ENCODE results near the gene MBP. TPM values are rescaled to one million over a fixed set of nuclear protein-coding genes. Genes with fewer than 3 reads are reported as not detected.

Gene MBP
- total and polyA plus RNA-seq, 2 donors (not counting 1 experiment from before 2014, with no cell fraction given), result 2.3 to 3.6 TPM

GRCh38 chr18:77015169-77015568 is 117.4 kb downstream of the MBP start:
- Histone ChIP-seq H3K4me2 (ENCODE audit: extremely low read depth, insufficient read depth, low read length) (no peak overlapping the region), H3K9ac (ENCODE audit: insufficient read depth, low read length) (no peak overlapping the region), H3K27ac (ENCODE audit: insufficient read depth, low read length) (no peak overlapping the region), H4K20me1 (ENCODE audit: control insufficient read depth, extremely low read depth, insufficient read depth, low read length) (no peaks in the 10 kb centered on the region), H3K36me3 (ENCODE audit: control insufficient read depth, insufficient read depth, low read length) (no peaks in the 10 kb centered on the region), H3K79me2 (ENCODE audit: control insufficient read depth, insufficient read depth, low read length) (no peaks in the 10 kb centered on the region), H3K4me1 (ENCODE audit: control insufficient read depth, extremely low read depth, insufficient read depth, low read length) (no peaks in the 10 kb centered on the region), H3K9me3 (ENCODE audit: control insufficient read depth, insufficient read depth, low read depth, low read length) (no peaks in the 10 kb centered on the region), H2AFZ (ENCODE audit: low read length) (no peak overlapping the region), H3K27me3 (ENCODE audit: control insufficient read depth, insufficient read depth, low read length) (peaks cover 9% of the 10 kb centered on the region), H3K4me3 (replicated peaks in 1 of 4; ENCODE audit: control extremely low read depth in 1 of 4, insufficient read depth in 1 of 4, low read depth in 3 of 4, low read length in 4 of 4) (no peak overlapping the region)
- peak in 1 of 2 donors; percentile 42 for DNase-seq (ENCODE audit: low read depth in 2 of 2)
- TF ChIP-seq CTCF (conservative IDR thresholded peaks at IDR 0.05 in 1 of 2, IDR thresholded peaks at IDR 0.05 in 1 of 2; ENCODE audit: low read depth in 1 of 2, low read length in 2 of 2), result no peak
- no peak for TF ChIP-seq EZH2 (IDR thresholded peaks at IDR 0.05; ENCODE audit: low read length, missing control alignments)

- no peak for TF ChIP-seq CTCF (conservative IDR thresholded peaks at IDR 0.05 in 1 of 2, IDR thresholded peaks at IDR 0.05 in 1 of 2; ENCODE audit: low read depth in 1 of 2, low read length in 2 of 2)
- no peak for DNase-seq (ENCODE audit: low read depth in 2 of 2)
- Histone ChIP-seq H3K4me2 (ENCODE audit: extremely low read depth, insufficient read depth, low read length) (no peak overlapping the region), H3K4me1 (ENCODE audit: control insufficient read depth, extremely low read depth, insufficient read depth, low read length) (no peaks in the 10 kb centered on the region), H3K27ac (ENCODE audit: insufficient read depth, low read length) (no peak overlapping the region), H3K79me2 (ENCODE audit: control insufficient read depth, insufficient read depth, low read length) (no peaks in the 10 kb centered on the region), H4K20me1 (ENCODE audit: control insufficient read depth, extremely low read depth, insufficient read depth, low read length) (no peaks in the 10 kb centered on the region), H2AFZ (ENCODE audit: low read length) (no peak overlapping the region), H3K9ac (ENCODE audit: insufficient read depth, low read length) (no peak overlapping the region), H3K36me3 (ENCODE audit: control insufficient read depth, insufficient read depth, low read length) (no peaks in the 10 kb centered on the region), H3K4me3 (replicated peaks in 1 of 4; ENCODE audit: control extremely low read depth in 1 of 4, insufficient read depth in 1 of 4, low read depth in 3 of 4, low read length in 4 of 4) (no peak overlapping the region), H3K27me3 (ENCODE audit: control insufficient read depth, insufficient read depth, low read length) (peaks cover 9% of the 10 kb centered on the region), H3K9me3 (ENCODE audit: control insufficient read depth, insufficient read depth, low read depth, low read length) (no peaks in the 10 kb centered on the region)
Observed at GRCh38 chr18:77014538-77014937, 118.0 kb downstream of the MBP start.

- no peak overlapping the region for H3K4me2 ChIP-seq (ENCODE audit: extremely low read depth, insufficient read depth, low read length)
- no peaks in the 10 kb centered on the region for H3K79me2 ChIP-seq (ENCODE audit: control insufficient read depth, insufficient read depth, low read length)
- no peaks in the 10 kb centered on the region for H3K9me3 ChIP-seq (ENCODE audit: control insufficient read depth, insufficient read depth, low read depth, low read length)
- H4K20me1 ChIP-seq (ENCODE audit: control insufficient read depth, extremely low read depth, insufficient read depth, low read length), result no peaks in the 10 kb centered on the region
- no peak for DNase-seq (ENCODE audit: low read depth in 2 of 2)
- H3K27ac ChIP-seq (ENCODE audit: insufficient read depth, low read length), result no peak overlapping the region
- no peak overlapping the region for H3K4me3 ChIP-seq (replicated peaks in 1 of 4; ENCODE audit: control extremely low read depth in 1 of 4, insufficient read depth in 1 of 4, low read depth in 3 of 4, low read length in 4 of 4)
- H3K36me3 ChIP-seq (ENCODE audit: control insufficient read depth, insufficient read depth, low read length), result no peaks in the 10 kb centered on the region
- TF ChIP-seq CTCF (conservative IDR thresholded peaks at IDR 0.05 in 1 of 2, IDR thresholded peaks at IDR 0.05 in 1 of 2; ENCODE audit: low read depth in 1 of 2, low read length in 2 of 2), result no peak
- no peak for TF ChIP-seq EZH2 (IDR thresholded peaks at IDR 0.05; ENCODE audit: low read length, missing control alignments)
- H3K27me3 ChIP-seq (ENCODE audit: control insufficient read depth, insufficient read depth, low read length), result peaks cover 9% of the 10 kb centered on the region
- H3K4me1 ChIP-seq (ENCODE audit: control insufficient read depth, extremely low read depth, insufficient read depth, low read length), result no peaks in the 10 kb centered on the region
- no peak overlapping the region for H2AFZ ChIP-seq (ENCODE audit: low read length)
- no peak overlapping the region for H3K9ac ChIP-seq (ENCODE audit: insufficient read depth, low read length)
Observed at GRCh38 chr18:77013811-77014521, 118.6 kb downstream of the MBP start.
